Nephron progenitor cell (in vitro differentiated cells): Measurements from ENCODE around the gene UCHL5.

Source experiments
- DNase-seq: peaks from one replicate; pipeline ENCODE4 v3.0.0; 2021
- H3K27ac Mint-ChIP-seq: 2 replicates; pipeline ENCODE4 v1.8.0; 2021; ENCODE audit warnings: mild to moderate bottlenecking, moderate library complexity, mixed read lengths
- H3K27me3 Mint-ChIP-seq: 2 replicates; pipeline ENCODE4 v1.8.0; 2021; ENCODE audit warnings: mild to moderate bottlenecking, low read depth, mixed read lengths; ENCODE audit not compliant: poor library complexity
- H3K36me3 Mint-ChIP-seq: 2 replicates; pipeline ENCODE4 v1.8.0; 2021; ENCODE audit warnings: low read depth, mixed read lengths
- H3K4me1 Mint-ChIP-seq: 2 replicates; pipeline ENCODE4 v1.8.0; 2021; ENCODE audit warnings: mixed read lengths
- H3K4me3 Mint-ChIP-seq: 2 replicates; pipeline ENCODE4 v1.8.0; 2021; ENCODE audit warnings: mild to moderate bottlenecking, moderate library complexity, mixed read lengths
- H3K9me3 Mint-ChIP-seq: 2 replicates; pipeline ENCODE4 v1.8.0; 2021; ENCODE audit warnings: mild to moderate bottlenecking, moderate library complexity, mixed read lengths
- TF ChIP-seq, protein P1 (sequence below): fragments of 200-600 bp; sonication (generic); IDR thresholded peaks from 2 replicates; pipeline ENCODE4 v1.5.0; 2021; ENCODE audit warnings: antibody characterized with exemption

Gene UCHL5

DNA sequence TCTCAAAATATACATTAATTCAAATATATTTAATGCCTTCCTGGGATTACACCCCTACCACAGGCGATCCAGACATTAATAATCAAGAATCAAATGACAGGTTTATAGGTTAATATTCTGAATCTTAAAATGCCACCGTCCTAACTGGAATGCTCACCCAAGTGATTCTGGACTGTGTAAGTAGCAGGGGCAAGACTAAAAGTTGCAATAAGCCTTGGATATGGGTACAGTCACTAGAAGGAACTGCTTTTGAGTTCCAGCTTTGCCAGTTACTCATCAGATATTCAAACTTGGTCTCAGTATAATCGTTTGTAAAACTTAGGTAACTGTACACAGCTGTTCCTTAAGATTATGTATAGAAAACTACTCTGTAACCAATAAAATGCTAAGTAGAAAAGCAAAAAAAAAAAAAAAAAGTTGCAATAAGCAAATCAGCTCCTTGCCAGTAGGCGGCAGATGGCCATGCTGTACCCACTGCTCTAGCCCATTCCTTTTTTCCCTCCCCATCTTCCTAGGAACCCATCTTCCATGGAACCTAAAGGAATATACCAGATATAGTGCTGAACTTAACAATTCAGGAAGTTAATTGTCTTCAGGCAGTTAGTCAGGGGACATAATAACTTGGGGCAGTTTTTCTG, 10.7 kb upstream of the UCHL5 start:
- H3K9me3 Mint-ChIP-seq = peaks cover 4% of the 10 kb centered on the region
- DNase-seq = no peak
- H3K27ac Mint-ChIP-seq = peak overlapping the region; percentile 15
- H3K4me3 Mint-ChIP-seq = no peak overlapping the region
- H3K4me1 Mint-ChIP-seq = peaks cover 15% of the 10 kb centered on the region
- TF ChIP-seq, protein P1, sequence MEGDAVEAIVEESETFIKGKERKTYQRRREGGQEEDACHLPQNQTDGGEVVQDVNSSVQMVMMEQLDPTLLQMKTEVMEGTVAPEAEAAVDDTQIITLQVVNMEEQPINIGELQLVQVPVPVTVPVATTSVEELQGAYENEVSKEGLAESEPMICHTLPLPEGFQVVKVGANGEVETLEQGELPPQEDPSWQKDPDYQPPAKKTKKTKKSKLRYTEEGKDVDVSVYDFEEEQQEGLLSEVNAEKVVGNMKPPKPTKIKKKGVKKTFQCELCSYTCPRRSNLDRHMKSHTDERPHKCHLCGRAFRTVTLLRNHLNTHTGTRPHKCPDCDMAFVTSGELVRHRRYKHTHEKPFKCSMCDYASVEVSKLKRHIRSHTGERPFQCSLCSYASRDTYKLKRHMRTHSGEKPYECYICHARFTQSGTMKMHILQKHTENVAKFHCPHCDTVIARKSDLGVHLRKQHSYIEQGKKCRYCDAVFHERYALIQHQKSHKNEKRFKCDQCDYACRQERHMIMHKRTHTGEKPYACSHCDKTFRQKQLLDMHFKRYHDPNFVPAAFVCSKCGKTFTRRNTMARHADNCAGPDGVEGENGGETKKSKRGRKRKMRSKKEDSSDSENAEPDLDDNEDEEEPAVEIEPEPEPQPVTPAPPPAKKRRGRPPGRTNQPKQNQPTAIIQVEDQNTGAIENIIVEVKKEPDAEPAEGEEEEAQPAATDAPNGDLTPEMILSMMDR = peak; percentile 35
- H3K27me3 Mint-ChIP-seq = no peaks in the 10 kb centered on the region
- H3K36me3 Mint-ChIP-seq = peaks cover 57% of the 10 kb centered on the region

DNA sequence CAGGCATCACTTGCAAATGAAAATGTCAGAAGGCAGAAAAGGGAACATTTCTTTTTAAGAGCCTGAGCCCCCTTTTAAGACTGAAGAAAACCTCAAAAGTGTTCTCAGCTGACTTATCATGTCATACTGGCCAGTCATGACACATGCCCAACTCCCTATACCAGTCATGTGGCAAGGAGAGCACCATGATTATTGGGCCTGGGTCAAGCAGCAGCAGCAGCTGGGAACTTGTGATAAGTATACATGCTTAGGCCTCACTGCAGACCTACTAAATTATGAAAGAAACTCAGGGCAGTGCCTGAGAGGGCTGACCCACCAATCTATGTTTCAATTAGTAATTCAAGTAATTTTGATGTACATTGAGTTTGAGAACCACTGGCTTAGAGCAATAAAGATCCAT, 8.9 kb upstream of the UCHL5 start:
- peaks cover 20% of the 10 kb centered on the region for H3K4me1 Mint-ChIP-seq
- no peak for DNase-seq
- no peak overlapping the region for H3K4me3 Mint-ChIP-seq
- peak overlapping the region; percentile 90 for H3K27ac Mint-ChIP-seq
- H3K9me3 Mint-ChIP-seq = peaks cover 10% of the 10 kb centered on the region
- TF ChIP-seq, protein P1 = no peak
- no peaks in the 10 kb centered on the region for H3K27me3 Mint-ChIP-seq
- H3K36me3 Mint-ChIP-seq = peaks cover 52% of the 10 kb centered on the region

DNA sequence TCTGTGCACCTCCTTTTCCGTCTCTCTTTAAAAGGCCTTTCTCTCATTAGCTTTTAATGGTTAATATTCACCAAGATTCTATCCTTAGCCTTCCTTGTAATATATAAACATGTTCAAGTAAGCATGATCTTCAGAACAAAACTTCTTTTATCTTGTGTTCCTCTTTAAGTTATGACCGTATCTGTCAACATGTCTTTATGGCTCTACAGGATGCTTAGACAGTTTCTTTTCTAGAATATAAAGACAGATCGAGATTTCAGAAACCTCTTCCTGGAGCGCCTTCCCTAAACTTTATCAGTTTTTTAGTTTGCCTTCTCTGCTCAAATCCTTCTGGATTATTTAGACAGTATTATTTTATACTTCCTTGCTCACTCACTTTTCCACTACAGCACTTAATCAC, 7.4 kb upstream of the UCHL5 start:
- peaks cover 51% of the 10 kb centered on the region for H3K36me3 Mint-ChIP-seq
- TF ChIP-seq, protein P1 = no peak
- H3K27ac Mint-ChIP-seq = no peak overlapping the region
- peaks cover 20% of the 10 kb centered on the region for H3K4me1 Mint-ChIP-seq
- H3K9me3 Mint-ChIP-seq = peaks cover 13% of the 10 kb centered on the region
- no peak for DNase-seq
- H3K27me3 Mint-ChIP-seq = no peaks in the 10 kb centered on the region
- no peak overlapping the region for H3K4me3 Mint-ChIP-seq

DNA sequence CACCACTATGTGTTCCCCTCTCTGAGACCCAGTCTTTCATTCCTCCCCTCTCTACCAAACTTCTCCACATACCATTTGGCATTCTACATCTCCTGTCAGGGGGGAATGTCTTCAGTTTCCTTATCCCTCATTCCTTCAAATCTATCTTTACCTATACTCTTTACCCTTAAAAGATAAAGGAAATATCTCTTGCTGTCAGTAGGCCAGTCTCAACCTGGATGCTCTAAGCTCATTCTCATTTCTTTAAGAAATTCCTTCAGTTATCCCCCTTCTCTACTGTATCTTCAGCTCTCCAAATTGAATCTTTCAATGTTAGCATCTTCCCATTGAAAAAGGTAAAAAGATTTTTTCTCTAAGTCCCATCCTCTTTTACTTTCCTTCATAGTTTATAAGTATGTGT, 6.8 kb upstream of the UCHL5 start:
- Mint-ChIP-seq H3K36me3 (peaks cover 51% of the 10 kb centered on the region), H3K27me3 (no peaks in the 10 kb centered on the region), H3K27ac (no peak overlapping the region), H3K4me3 (no peak overlapping the region), H3K4me1 (peaks cover 22% of the 10 kb centered on the region), H3K9me3 (peaks cover 13% of the 10 kb centered on the region)
- TF ChIP-seq, protein P1 = no peak
- DNase-seq = no peak

DNA sequence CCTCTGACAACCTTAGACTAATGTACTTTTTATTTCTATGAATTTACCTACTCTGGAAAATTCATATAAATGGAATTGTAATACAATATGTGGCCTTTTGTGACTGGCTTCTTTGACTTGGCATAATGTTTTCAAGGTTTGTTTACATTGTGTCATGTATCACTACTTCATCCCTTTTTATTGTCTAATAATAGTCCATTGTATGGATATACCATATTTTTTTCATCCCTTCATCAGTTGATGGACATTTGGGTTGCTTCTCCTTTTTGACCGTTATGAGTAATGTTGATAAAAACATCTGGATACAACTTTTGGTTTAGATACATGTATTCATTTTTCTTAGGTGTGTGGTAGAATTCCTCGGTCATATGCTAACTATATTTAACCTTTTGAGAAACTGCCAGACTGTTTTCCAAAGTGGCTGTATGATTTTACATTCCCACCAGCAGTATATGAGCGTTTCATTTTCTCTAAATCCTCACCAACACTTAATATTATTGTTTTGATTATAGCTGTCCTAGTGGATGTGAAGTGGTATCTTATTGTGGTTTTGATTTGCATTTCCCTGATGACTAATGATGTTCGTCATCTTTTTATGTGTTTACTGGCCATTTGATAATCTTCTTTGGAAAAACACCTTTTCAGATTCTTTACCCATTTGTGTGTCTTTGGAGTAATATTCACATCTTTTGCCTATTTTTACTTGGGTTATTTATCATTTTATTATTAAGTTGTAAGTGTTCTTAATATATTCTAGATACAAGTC, 3.7 kb upstream of the UCHL5 start:
- Mint-ChIP-seq H3K36me3 (peaks cover 46% of the 10 kb centered on the region), H3K27me3 (no peaks in the 10 kb centered on the region), H3K9me3 (peaks cover 13% of the 10 kb centered on the region), H3K4me1 (peaks cover 26% of the 10 kb centered on the region), H3K27ac (no peak overlapping the region), H3K4me3 (peak overlapping the region; percentile 31)
- DNase-seq = no peak
- TF ChIP-seq, protein P1 = no peak
